Effector memory CD4-positive, alpha-beta T cell (primary cell): ENCODE results near the gene EDNRB.
"Not testable (repeated sequence)": the region's sequence is repeated elsewhere in the genome, so short reads cannot be mapped to it uniquely, and the experiment has no call there.

Experiments
- DNase-seq, 3 donors: peaks; one replicate each; pipeline ENCODE4 v3.0.0-alpha.2; 2020
- H3K27ac ChIP-seq: 2 replicates; pipeline ENCODE4 v1.7.0; 2013; ENCODE audit warnings: mild to moderate bottlenecking, low read length, moderate library complexity; ENCODE audit not compliant: insufficient read depth, poor library complexity, severe bottlenecking
- H3K27me3 ChIP-seq: replicated peaks from 2 replicates; pipeline ENCODE4 v1.7.0; 2013; ENCODE audit warnings: mild to moderate bottlenecking, low read length; ENCODE audit not compliant: insufficient read depth, control insufficient read depth, poor library complexity, severe bottlenecking
- H3K36me3 ChIP-seq: 2 replicates; pipeline ENCODE4 v1.7.0; 2013; ENCODE audit warnings: mild to moderate bottlenecking, low read length, moderate library complexity; ENCODE audit not compliant: control insufficient read depth, insufficient read depth
- H3K4me1 ChIP-seq: 2 replicates; pipeline ENCODE4 v1.7.0; 2013; ENCODE audit warnings: low read length, mild to moderate bottlenecking; ENCODE audit not compliant: control insufficient read depth, insufficient read depth, poor library complexity, severe bottlenecking
- H3K4me3 ChIP-seq: 2 replicates; pipeline ENCODE4 v1.7.0; 2013; ENCODE audit warnings: low read length, low read depth, mild to moderate bottlenecking; ENCODE audit not compliant: insufficient read depth, poor library complexity, severe bottlenecking
- H3K9me3 ChIP-seq: 2 replicates; pipeline ENCODE4 v1.7.0; 2013; ENCODE audit warnings: mild to moderate bottlenecking, low read length, moderate library complexity; ENCODE audit not compliant: control insufficient read depth

Gene EDNRB

DNA sequence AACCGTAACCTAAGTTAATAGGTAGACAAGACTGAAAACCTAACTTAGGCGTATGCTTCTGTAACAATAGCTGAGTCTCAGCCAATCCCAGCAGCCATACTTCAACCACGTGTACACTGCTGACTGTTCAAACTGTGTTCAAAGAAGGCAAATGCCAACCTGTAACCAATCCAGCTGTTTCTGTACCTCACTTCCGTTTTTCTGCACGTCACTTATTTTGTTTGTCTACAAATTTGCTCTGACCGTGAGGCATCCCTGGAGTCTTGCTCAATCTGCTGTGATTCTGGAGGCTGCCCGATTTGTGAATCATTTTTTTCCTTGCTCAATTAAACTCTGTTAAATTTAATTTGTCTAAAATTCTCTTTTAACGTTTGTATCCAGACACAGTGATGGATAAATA, 59.2 kb downstream of the EDNRB start:
- Histone ChIP-seq H3K27me3 (no peaks in the 10 kb centered on the region), H3K27ac (no peak overlapping the region), H3K9me3 (no peaks in the 10 kb centered on the region), H3K4me1 (no peaks in the 10 kb centered on the region), H3K36me3 (no peaks in the 10 kb centered on the region), H3K4me3 (no peak overlapping the region)
- no peak for DNase-seq

DNA sequence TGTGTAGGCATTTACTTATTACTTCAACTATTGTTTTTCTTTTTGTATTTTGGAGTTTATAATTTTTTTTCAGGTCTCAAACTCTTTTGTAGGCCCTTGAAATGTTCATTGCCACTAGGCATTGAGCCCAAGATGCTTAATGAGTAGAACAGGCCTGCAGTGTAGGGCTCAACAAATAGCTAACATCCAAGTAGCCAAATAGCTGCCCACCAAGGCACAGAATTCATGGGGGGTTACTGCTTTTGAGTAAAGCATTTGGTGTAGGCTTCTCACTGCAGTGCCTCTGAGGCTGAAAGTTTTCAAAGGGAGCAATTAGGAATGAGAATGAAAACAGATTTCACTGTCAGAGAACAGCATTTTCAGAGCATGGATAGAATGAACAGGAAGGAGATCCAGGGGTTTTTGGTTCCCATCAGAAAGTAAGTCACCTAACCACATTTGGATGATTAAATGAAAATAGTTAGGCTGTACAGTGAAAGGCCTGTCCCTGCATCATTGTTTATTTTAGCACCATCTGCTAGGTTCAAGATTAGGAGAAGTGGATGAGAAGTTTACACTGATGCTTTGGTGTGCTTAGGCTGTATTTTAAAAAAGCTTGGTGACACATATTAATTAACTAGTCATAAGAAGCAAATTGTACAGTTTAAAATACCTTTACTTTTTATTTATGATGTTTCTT, 61.0 kb downstream of the EDNRB start:
- Histone ChIP-seq H3K27ac (no peak overlapping the region), H3K27me3 (no peaks in the 10 kb centered on the region), H3K4me1 (no peaks in the 10 kb centered on the region), H3K9me3 (no peaks in the 10 kb centered on the region), H3K4me3 (no peak overlapping the region), H3K36me3 (no peaks in the 10 kb centered on the region)
- no peak for DNase-seq

DNA sequence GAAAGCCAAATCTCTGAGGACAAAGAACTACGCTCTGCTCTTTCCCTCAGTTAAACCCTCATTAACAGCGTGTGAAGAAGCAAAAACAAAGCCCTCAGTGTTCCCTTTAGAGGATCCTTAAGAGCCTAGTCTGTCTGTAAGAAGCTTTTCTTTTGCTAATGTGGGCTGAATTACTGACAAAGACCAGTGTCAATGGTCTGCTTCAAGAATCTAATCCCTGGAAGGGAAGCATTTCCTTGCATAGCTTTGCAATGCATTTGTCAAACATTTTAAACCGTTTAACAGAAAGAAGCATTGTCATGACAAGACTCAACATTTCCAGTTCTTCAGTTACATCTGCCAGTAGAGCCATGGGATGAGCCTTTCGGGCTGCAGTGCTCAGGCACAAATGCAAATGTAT, 64.9 kb downstream of the EDNRB start:
- Histone ChIP-seq H3K4me1 (no peaks in the 10 kb centered on the region), H3K4me3 (no peak overlapping the region), H3K36me3 (no peaks in the 10 kb centered on the region), H3K27ac (no peak overlapping the region), H3K9me3 (no peaks in the 10 kb centered on the region), H3K27me3 (no peaks in the 10 kb centered on the region)
- no peak for DNase-seq

DNA sequence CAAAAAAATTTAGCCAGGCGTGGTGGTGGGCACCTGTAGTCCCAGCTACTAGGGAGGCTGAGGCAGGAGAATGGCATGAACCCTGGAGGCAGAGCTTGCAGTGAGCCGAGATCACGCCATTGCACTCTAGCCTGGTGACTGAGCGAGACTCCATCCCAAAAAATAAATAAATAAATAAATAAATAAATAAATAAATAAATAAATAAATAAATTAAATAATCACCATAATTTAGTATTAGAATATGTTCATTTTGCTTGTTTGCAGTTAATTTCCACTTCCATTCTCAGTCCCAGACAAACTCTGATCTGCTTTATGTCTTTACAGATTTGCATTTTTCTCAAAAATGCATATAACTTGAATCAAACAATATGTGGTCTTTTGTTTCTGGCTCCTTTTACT, 70.6 kb downstream of the EDNRB start:
- not testable (repeated sequence) for H3K27ac ChIP-seq, H3K27me3 ChIP-seq, H3K36me3 ChIP-seq, H3K4me1 ChIP-seq, H3K9me3 ChIP-seq, DNase-seq, H3K4me3 ChIP-seq

DNA sequence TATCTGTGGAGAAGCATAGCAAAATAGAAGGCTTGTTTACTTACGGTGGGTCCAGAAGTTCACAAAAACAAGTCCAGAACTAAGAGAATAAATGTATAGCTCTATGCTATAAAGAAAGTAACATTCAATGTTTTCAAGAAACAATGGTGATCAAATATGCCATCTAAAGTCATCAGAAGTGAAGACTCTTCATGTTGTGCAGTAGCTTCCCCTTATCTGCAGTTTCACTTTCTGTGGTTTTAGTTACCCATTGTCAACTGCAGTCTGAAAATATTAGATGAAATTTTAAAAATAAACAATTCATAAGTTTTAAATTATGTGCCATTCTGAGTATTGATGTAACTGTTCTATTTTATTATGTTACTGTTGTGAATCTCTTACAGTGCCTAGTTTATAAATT, 72.5 kb downstream of the EDNRB start:
- no peak overlapping the region for H3K27ac ChIP-seq
- H3K9me3 ChIP-seq: no peaks in the 10 kb centered on the region
- no peaks in the 10 kb centered on the region for H3K36me3 ChIP-seq
- no peak for DNase-seq
- H3K27me3 ChIP-seq: no peaks in the 10 kb centered on the region
- no peaks in the 10 kb centered on the region for H3K4me1 ChIP-seq
- no peak overlapping the region for H3K4me3 ChIP-seq
